ENCODE results near the gene TEAD4. TPM values are rescaled to one million over a fixed set of nuclear protein-coding genes. Genes with fewer than 3 reads are reported as not detected.

The TEAD4 gene
- total RNA-seq, 2 donors from 2014 or later, result 10.7 to 15.8 TPM

DNA sequence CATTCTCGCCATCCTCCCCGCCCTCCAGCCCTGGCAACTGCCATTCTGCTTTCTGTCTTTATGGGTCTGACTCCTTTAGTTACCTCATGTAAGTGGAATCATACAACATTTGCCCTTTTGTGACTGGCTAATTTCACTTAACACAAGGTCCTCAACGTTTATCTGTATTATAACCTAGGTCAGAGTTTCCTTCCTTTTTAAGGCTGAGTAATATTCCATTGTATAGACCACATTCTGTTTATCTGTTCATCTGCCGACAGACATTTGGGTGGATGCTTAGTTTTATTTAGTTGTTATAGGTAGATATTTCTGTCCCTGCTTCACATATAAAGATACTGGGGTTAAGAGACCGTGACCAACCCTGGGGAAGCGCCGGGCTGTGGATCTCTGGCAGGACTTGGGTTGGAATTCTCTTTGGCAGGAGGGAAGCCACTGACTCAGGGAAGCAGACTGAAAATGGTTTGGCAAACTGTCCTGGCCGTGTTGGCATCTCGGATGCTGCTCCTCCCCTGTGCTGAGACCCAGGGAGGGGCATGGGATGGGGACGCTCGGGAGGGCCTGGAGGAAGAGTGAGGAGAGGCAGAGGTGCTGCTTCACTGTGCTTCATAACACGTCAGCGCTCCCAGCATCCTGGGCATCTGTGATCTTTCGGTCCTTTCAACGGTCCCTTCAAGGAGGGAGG, 38.9 kb downstream of the TEAD4 start:
- Histone ChIP-seq H3K27ac (no peak overlapping the region), H3K4me1 (no peaks in the 10 kb centered on the region), H3K9me3 (no peaks in the 10 kb centered on the region), H3K36me3 (no peaks in the 10 kb centered on the region), H3K9ac (ENCODE audit: low read depth in 2 of 2, low read length in 2 of 2) (no peak overlapping the region), H3K27me3 (no peaks in the 10 kb centered on the region), H3K4me3 (no peak overlapping the region)
- TF ChIP-seq, protein P1, sequence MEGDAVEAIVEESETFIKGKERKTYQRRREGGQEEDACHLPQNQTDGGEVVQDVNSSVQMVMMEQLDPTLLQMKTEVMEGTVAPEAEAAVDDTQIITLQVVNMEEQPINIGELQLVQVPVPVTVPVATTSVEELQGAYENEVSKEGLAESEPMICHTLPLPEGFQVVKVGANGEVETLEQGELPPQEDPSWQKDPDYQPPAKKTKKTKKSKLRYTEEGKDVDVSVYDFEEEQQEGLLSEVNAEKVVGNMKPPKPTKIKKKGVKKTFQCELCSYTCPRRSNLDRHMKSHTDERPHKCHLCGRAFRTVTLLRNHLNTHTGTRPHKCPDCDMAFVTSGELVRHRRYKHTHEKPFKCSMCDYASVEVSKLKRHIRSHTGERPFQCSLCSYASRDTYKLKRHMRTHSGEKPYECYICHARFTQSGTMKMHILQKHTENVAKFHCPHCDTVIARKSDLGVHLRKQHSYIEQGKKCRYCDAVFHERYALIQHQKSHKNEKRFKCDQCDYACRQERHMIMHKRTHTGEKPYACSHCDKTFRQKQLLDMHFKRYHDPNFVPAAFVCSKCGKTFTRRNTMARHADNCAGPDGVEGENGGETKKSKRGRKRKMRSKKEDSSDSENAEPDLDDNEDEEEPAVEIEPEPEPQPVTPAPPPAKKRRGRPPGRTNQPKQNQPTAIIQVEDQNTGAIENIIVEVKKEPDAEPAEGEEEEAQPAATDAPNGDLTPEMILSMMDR (IDR thresholded peaks at IDR 0.05), result no peak
- DNase-seq, result no peak
- intact Hi-C loops (cut with DNase I), result no loop called here

DNA sequence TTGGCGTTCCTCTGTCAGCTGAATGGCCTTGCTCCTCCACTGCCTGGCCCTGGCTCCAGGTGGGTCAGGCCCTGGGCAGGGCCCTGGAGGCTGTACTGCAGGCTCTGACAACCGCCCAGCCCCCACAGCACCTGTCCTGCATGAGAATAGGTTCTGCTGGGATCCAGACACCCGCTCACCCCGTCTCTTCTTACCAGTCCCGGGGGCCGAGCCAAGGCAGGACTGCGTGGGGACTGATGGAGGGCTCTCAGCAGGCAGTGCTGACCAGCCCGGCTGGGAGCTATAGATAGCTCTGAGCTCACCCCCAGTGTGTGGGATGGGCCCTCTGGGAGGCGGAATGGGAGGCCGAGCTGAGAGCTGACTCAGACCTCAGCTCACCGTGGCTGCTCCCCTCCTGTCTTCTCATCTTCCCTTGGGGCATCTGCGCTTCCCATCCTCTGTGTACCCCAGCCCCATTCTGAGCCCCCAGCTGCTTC, 39.6 kb downstream of the TEAD4 start:
- H3K27ac ChIP-seq, result no peak overlapping the region
- no peaks in the 10 kb centered on the region for H3K4me1 ChIP-seq
- no peak overlapping the region for H3K9ac ChIP-seq (ENCODE audit: low read depth in 2 of 2, low read length in 2 of 2)

DNA sequence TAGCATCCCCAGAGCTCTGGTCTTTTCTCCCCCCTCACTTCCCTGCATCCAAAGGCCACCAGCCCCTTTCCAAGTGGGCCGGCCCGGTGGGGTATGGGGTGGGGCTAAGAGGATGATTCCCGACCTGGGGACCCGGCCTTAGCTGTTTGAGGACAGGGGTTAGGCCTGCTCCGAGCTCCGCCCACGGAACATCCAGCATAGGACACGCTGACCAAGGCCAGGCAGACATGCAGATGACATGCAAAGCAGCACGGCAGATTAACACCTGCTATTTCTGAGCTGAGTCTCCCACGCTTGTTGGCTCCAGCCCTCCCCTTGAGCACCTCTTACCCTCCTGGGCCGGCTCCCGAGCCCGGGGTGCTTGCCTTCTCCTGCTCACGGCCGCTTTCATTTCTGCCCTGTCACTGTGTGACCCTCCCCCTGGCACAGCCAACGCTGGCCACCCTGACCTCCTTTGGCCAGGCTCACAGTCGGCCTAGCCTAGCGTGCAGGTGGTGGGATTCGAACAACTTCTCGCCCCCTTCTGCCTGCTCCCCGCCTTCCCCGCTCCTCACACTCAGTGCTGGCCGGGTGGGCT, 40.2 kb downstream of the TEAD4 start:
- TF ChIP-seq, protein P1 (IDR thresholded peaks at IDR 0.05), result no peak
- H3K27ac ChIP-seq, result no peak overlapping the region
- intact Hi-C loops (cut with DNase I), result no loop called here
- DNase-seq, result no peak
- no peak overlapping the region for H3K4me3 ChIP-seq
- no peak overlapping the region for H3K9ac ChIP-seq (ENCODE audit: low read depth in 2 of 2, low read length in 2 of 2)
- H3K4me1 ChIP-seq, result no peaks in the 10 kb centered on the region
- no peaks in the 10 kb centered on the region for H3K36me3 ChIP-seq
- H3K9me3 ChIP-seq, result no peaks in the 10 kb centered on the region
- no peaks in the 10 kb centered on the region for H3K27me3 ChIP-seq

More for the DNA sequence above, 39.6 kb downstream of the TEAD4 start:
- Histone ChIP-seq H3K36me3 (no peaks in the 10 kb centered on the region), H3K4me3 (no peak overlapping the region), H3K9me3 (no peaks in the 10 kb centered on the region), H3K27me3 (no peaks in the 10 kb centered on the region)
- intact Hi-C loops (cut with DNase I), result no loop called here
- DNase-seq, result no peak
- TF ChIP-seq, protein P1 (IDR thresholded peaks at IDR 0.05), result no peak

DNA sequence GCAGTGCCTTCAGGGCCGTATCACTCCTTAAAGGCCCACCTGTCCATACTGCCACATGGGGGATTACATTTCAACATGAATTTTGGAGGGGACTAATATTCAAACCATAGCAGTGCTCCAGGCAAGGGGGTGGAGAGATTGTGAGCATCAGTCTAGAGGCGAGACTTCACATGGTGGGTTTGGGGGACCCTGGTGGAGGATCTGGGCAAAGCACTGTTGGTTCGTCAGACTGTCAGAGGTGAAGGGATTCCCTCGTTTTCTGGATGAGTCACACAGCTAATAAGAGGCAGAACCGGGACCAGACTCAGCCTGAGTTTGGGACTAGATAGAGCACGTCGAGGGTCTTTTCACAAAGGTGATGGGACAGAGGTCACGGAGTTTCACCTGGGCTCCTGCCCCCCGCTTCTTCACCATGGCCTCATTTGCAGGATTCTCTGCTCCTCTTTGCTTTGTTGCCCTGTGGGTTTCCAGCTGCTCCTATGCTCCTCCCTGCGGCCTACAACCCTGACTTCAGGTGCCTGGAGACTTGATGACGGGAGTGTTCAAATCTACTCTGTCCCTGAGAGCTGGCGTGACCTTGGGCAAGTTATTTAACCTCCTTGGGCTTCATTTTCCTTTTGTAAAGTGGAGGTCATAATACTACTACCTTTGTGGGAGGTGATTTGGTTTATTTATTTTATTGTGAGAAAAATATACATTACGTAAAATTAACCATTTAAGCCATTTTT, 41.5 kb downstream of the TEAD4 start:
- H3K9me3 ChIP-seq, result no peaks in the 10 kb centered on the region
- H3K27ac ChIP-seq, result no peak overlapping the region
- no peak overlapping the region for H3K4me3 ChIP-seq
- H3K9ac ChIP-seq (ENCODE audit: low read depth in 2 of 2, low read length in 2 of 2), result no peak overlapping the region
- intact Hi-C loops (cut with DNase I), result no loop called here
- H3K36me3 ChIP-seq, result no peaks in the 10 kb centered on the region
- no peak for DNase-seq
- TF ChIP-seq, protein P1 (IDR thresholded peaks at IDR 0.05), result no peak
- no peaks in the 10 kb centered on the region for H3K4me1 ChIP-seq
- H3K27me3 ChIP-seq, result no peaks in the 10 kb centered on the region

DNA sequence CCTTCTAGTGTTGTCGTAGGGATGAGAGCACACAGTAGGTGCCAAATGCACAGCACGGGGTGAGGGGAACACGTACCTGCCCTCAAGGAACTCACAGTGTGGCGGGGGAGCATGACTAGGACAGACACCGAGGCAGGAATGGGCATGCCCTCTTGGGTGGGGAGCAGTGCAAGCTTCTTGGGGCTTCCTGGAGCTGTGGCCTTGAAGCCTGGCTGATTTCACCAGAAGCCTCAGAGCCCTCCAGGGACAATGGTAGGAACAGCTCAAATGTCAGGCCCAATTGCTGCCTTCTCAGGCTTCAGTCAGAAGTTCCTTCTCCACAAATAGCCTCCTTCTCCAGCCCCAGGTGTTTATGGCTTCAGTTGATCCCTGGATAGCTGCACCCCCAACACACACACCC, 43.4 kb downstream of the TEAD4 start:
- Histone ChIP-seq H3K9me3 (no peaks in the 10 kb centered on the region), H3K27ac (no peak overlapping the region), H3K4me1 (no peaks in the 10 kb centered on the region), H3K36me3 (no peaks in the 10 kb centered on the region), H3K9ac (ENCODE audit: low read depth in 2 of 2, low read length in 2 of 2) (no peak overlapping the region), H3K27me3 (no peaks in the 10 kb centered on the region), H3K4me3 (no peak overlapping the region)
- DNase-seq, result no peak
- TF ChIP-seq, protein P1 (IDR thresholded peaks at IDR 0.05), result no peak
- intact Hi-C loops (cut with DNase I), result no loop called here
